ENCODE measurements around the gene ACP7.

GRCh38 chr19:39083983-39084731, at the start of gene ACP7:
- TF ChIP-seq GATA3 (IDR thresholded peaks at IDR 0.05; ENCODE audit: low read depth, low read length) (no peak), GATA2 (IDR thresholded peaks at IDR 0.05; ENCODE audit: low read depth, low read length) (no peak)
